Endothelial cell of umbilical vein (primary cell): ENCODE measurements around the gene ETV6. TPM values are rescaled to one million over a fixed set of nuclear protein-coding genes. Genes with fewer than 3 reads are reported as not detected.

ENCODE experiments used
- BruUV-seq: library from RNA; stranded (reverse); fragments of 400-500 nt; replicated peaks from 2 replicates; lab custom pipeline; 2021; lab: Mats Ljungman, UMichigan
- CTCF ChIA-PET: fragments of 300-600, 350-600 bp; sonication (Branson Sonifier 250); formaldehyde crosslinking; loops from one replicate; lab custom pipeline; 2021; ENCODE audit warnings: antibody characterized with exemption, inconsistent platforms; lab: Charles Lee
- POLR2A ChIA-PET: fragments of 300-600, 350-600 bp; sonication (Branson Sonifier 250); formaldehyde crosslinking; loops from one replicate; lab custom pipeline; 2021; ENCODE audit warnings: antibody characterized with exemption, inconsistent platforms; lab: Charles Lee
- DNase-seq: peaks from one replicate; pipeline ENCODE4 v3.0.0-alpha.2; 2011; ENCODE audit warnings: low read depth, low spot score
- FAIRE-seq: peaks from 2 replicates; lab custom pipeline; 2011; peaks lifted over from hg19 to GRCh38; lab: Jason Lieb, UNC
- H2AFZ ChIP-seq: 2 replicates; pipeline ENCODE4 v1.6.0; 2012; ENCODE audit warnings: low read depth, low read length, control low read depth, inconsistent platforms
- H3K27ac ChIP-seq: 2 replicates; pipeline ENCODE4 v1.5.1; 2011; ENCODE audit warnings: low read depth, mild to moderate bottlenecking, control low read depth, low read length, moderate library complexity; ENCODE audit not compliant: insufficient read depth
- H3K27me3 ChIP-seq, 2 experiments: 2 replicates each; pipeline versions ENCODE4 v1.6.0 to v1.6.1; 2011; ENCODE audit warnings: low read length in 2 of 2, mixed read lengths in 1 of 2; ENCODE audit not compliant: control insufficient read depth in 2 of 2, insufficient read depth in 2 of 2
- H3K36me3 ChIP-seq, 2 experiments: 2 replicates in 1 of 2; 3 replicates in 1 of 2; pipeline ENCODE4 v1.5.1; 2011; ENCODE audit warnings: low read length in 2 of 2, mild to moderate bottlenecking in 1 of 2, moderate library complexity in 1 of 2; ENCODE audit not compliant: control insufficient read depth in 2 of 2, insufficient read depth in 2 of 2; ENCODE audit errors: extremely low read depth in 1 of 2
- H3K4me1 ChIP-seq: 3 replicates; pipeline ENCODE4 v1.5.1; 2011; ENCODE audit warnings: mild to moderate bottlenecking, low read length; ENCODE audit not compliant: control insufficient read depth, insufficient read depth; ENCODE audit errors: extremely low read depth
- H3K4me2 ChIP-seq: 2 replicates; pipeline ENCODE4 v1.6.1; 2011; ENCODE audit warnings: low read length, control low read depth, mixed read lengths; ENCODE audit not compliant: insufficient read depth
- H3K4me3 ChIP-seq, 3 experiments: fragments of 200-600 bp in 1 of 3; sonication (generic), shearing (Covaris generic) in 1 of 3; replicated peaks in 1 of 3; 2 replicates each; pipeline ENCODE4 v1.5.1; 2011 to 2016; ENCODE audit warnings: control low read depth in 3 of 3, low read length in 3 of 3, mild to moderate bottlenecking in 2 of 3, inconsistent platforms in 1 of 3, low read depth in 1 of 3, moderate library complexity in 1 of 3; ENCODE audit not compliant: insufficient read depth in 1 of 3
- H3K79me2 ChIP-seq: 2 replicates; pipeline ENCODE4 v1.6.0; 2012; ENCODE audit warnings: low read length, inconsistent platforms; ENCODE audit not compliant: control insufficient read depth, insufficient read depth
- H3K9ac ChIP-seq: replicated peaks from 2 replicates; pipeline ENCODE3; 2011; ENCODE audit warnings: low read length, control low read depth; ENCODE audit not compliant: insufficient read depth; ENCODE audit errors: extremely low read depth
- H3K9me1 ChIP-seq: replicated peaks from 3 replicates; pipeline ENCODE4 v1.6.0; 2011; ENCODE audit warnings: mild to moderate bottlenecking, low read length; ENCODE audit not compliant: control insufficient read depth, insufficient read depth; ENCODE audit errors: extremely low read depth
- H3K9me3 ChIP-seq: replicated peaks from 2 replicates; pipeline ENCODE4 v1.5.1; 2012; ENCODE audit warnings: low read length, inconsistent platforms; ENCODE audit not compliant: control insufficient read depth, insufficient read depth
- H4K20me1 ChIP-seq: replicated peaks from 2 replicates; pipeline ENCODE3; 2011; ENCODE audit warnings: mild to moderate bottlenecking, low read length; ENCODE audit not compliant: control insufficient read depth, insufficient read depth; ENCODE audit errors: extremely low read depth
- CTCF ChIP-seq, 2 donors: IDR thresholded peaks; 1 replicate in 1 of 2; 2 replicates in 1 of 2; pipeline ENCODE4 v1.5.1; 2011; ENCODE audit warnings: low read length in 2 of 2, mild to moderate bottlenecking in 2 of 2, moderate library complexity in 2 of 2, control low read depth in 1 of 2, inconsistent platforms in 1 of 2, low read depth in 1 of 2; ENCODE audit not compliant: insufficient read depth in 1 of 2; ENCODE audit errors: extremely low read depth in 1 of 2
- EZH2 ChIP-seq: IDR thresholded peaks from 2 replicates; pipeline ENCODE4 v1.6.1; 2012; ENCODE audit warnings: borderline replicate concordance, low read depth, mild to moderate bottlenecking, moderate library complexity, low read length, inconsistent platforms; ENCODE audit not compliant: severe bottlenecking
- JUN ChIP-seq: IDR thresholded peaks from 2 replicates; pipeline ENCODE4 v1.6.1; 2011; ENCODE audit warnings: borderline replicate concordance, low read depth; ENCODE audit not compliant: insufficient read length, insufficient read depth
- MAX ChIP-seq: IDR thresholded peaks from 2 replicates; pipeline ENCODE4 v1.6.1; 2011; ENCODE audit not compliant: insufficient read depth, insufficient read length
- MYC ChIP-seq: IDR thresholded peaks from one replicate; pipeline ENCODE4 v1.6.1; 2011; ENCODE audit warnings: mild to moderate bottlenecking, low read depth, low read length
- POLR2A ChIP-seq: IDR thresholded peaks from 2 replicates; pipeline ENCODE4 v1.6.1; 2012; ENCODE audit warnings: low read depth, mild to moderate bottlenecking, control low read depth, low read length
- dilution Hi-C: fragments of 300-500 bp; cut with MboI; formaldehyde crosslinking; loops from one replicate; pipeline ENCODE4 v1.15.0; 2019; ENCODE audit warnings: low sequenced_read_pairs; ENCODE audit not compliant: extremely low pct_ligation_motif_present
- intact Hi-C: fragments of 100-400 bp; cut with micrococcal nuclease; formaldehyde crosslinking; loops from one replicate; pipeline ENCODE4 v1.10.0; 2022
- polyA plus RNA-seq, 4 experiments: library from polyadenylated mRNA; depleted of rRNA in 3 of 4; stranded (reverse) in 3 of 4; unstranded in 1 of 4; fragments of >200 nt; gene quantifications; 2 replicates each; pipeline versions ENCODE4 v1.2.1 to v1.2.3, GENCODE V29; 2011 to 2012; ENCODE audit warnings: missing spikeins in 1 of 4
- total RNA-seq: library from RNA; stranded (reverse); gene quantifications from 2 replicates; pipeline ENCODE4 v1.2.3, GENCODE V29; 2021

Gene ETV6
- total and polyA plus RNA-seq, 2 donors (not counting 3 experiments of a cell fraction or from before 2014, with no cell fraction given): 15.9 to 57.1 TPM

GRCh38 chr12:11763760-11764520 is 114.5 kb downstream of the ETV6 start:
- Histone ChIP-seq H3K9me1 (no peaks in the 10 kb centered on the region), H3K27ac (no peak overlapping the region), H3K9ac (no peak overlapping the region), H3K27me3 (no peaks in the 10 kb centered on the region), H3K36me3 (no peaks in the 10 kb centered on the region), H3K9me3 (no peaks in the 10 kb centered on the region), H3K4me3 (no peak overlapping the region), H2AFZ (no peak overlapping the region), H3K79me2 (peaks cover 34% of the 10 kb centered on the region), H4K20me1 (no peaks in the 10 kb centered on the region), H3K4me1 (peaks cover 36% of the 10 kb centered on the region), H3K4me2 (no peak overlapping the region)
- FAIRE-seq (no peak), DNase-seq (no peak)
- CTCF ChIA-PET: interaction anchor here (1.1 to 2.8 kb wide), 4 partner anchors 16 to 269 kb away, joined by 3 to 10 read pairs (median 4); no protein-coding TSS in a partner anchor
- POLR2A ChIA-PET: no interaction called here
- BruUV-seq: no TSS peak
- dilution Hi-C loops (no loop called here), intact Hi-C loops (no loop called here)
- TF ChIP-seq JUN (no peak), MYC (no peak), POLR2A (no peak)

GRCh38 chr12:11764837-11765236 is 115.4 kb downstream of the ETV6 start:
- no peak overlapping the region for H3K4me3 ChIP-seq
- no peak for TF ChIP-seq MAX
- TF ChIP-seq EZH2: no peak
- no peak for TF ChIP-seq CTCF (IDR thresholded peaks at IDR 0.05; ENCODE audit: extremely low read depth in 1 of 2, insufficient read depth in 1 of 2, low read depth in 1 of 2, low read length in 2 of 2)
- peak overlapping the region; percentile 30 for H3K4me2 ChIP-seq
- BruUV-seq: no TSS peak
- H3K9ac ChIP-seq: no peak overlapping the region
- CTCF ChIA-PET: interaction anchor here (2.1 to 2.8 kb wide), 2 partner anchors 19 to 268 kb away, joined by 10 to 14 read pairs; no protein-coding TSS in a partner anchor
- no peak overlapping the region for H3K27ac ChIP-seq
- H2AFZ ChIP-seq: no peak overlapping the region
- no peaks in the 10 kb centered on the region for H4K20me1 ChIP-seq
- peaks cover 35% of the 10 kb centered on the region for H3K4me1 ChIP-seq
- POLR2A ChIA-PET: no interaction called here
- no peaks in the 10 kb centered on the region for H3K9me3 ChIP-seq
- dilution Hi-C loops (no loop called here), intact Hi-C loops (loop anchor here (5.0 kb wide), 2 partner anchors 33 to 183 kb away; no protein-coding TSS in a partner anchor)
- FAIRE-seq (no peak), DNase-seq (no peak)
- no peaks in the 10 kb centered on the region for H3K36me3 ChIP-seq
- H3K9me1 ChIP-seq: no peaks in the 10 kb centered on the region
- H3K79me2 ChIP-seq: peaks cover 34% of the 10 kb centered on the region
- no peaks in the 10 kb centered on the region for H3K27me3 ChIP-seq
